K562 (cell line): ENCODE data around the gene CADM2. TPM values are rescaled to one million over a fixed set of nuclear protein-coding genes. Genes with fewer than 3 reads are reported as not detected.

ENCODE experiments used
- ATAC-seq: fragments of 200-7000 bp; cut with Tn5 transposase; 3 replicates; pipeline ENCODE4 v1.9.1; 2020; ENCODE audit warnings: moderate library complexity
- BruUV-seq: library from RNA; stranded (reverse); fragments of 400-500 nt; replicated peaks from 2 replicates; lab custom pipeline; 2021; lab: Mats Ljungman, UMichigan
- CTCF ChIA-PET: fragments of 300-600 bp; formaldehyde crosslinking; extraction: SDS; loops from one replicate; lab custom pipeline; 2021; ENCODE audit warnings: low intra/inter-chr PET ratio; lab: Yijun Ruan, JAX
- POLR2A ChIA-PET: fragments of 300-600, 350-650 bp; sonication (Branson Sonifier 250); formaldehyde crosslinking; extraction: SDS; loops from one replicate; lab custom pipeline; 2021; ENCODE audit warnings: antibody characterized with exemption, inconsistent platforms; lab: Yijun Ruan, JAX
- DNase-seq, 4 experiments: peaks; one replicate each; pipeline versions ENCODE4 v3.0.0 to v3.0.0-alpha.2; 2011 to 2018; ENCODE audit warnings: low spot score in 3 of 4, mixed read lengths in 3 of 4; ENCODE audit errors: extremely low read depth in 1 of 4
- FAIRE-seq: peaks from 2 replicates; lab custom pipeline; 2011; peaks lifted over from hg19 to GRCh38; lab: Jason Lieb, UNC
- H2AFZ ChIP-seq: 2 replicates; pipeline ENCODE4 v1.6.0; 2011; ENCODE audit warnings: low read depth, low read length, control low read depth, inconsistent platforms
- H3K27ac ChIP-seq: fragments of 200-600 bp; 3 replicates; pipeline ENCODE4 v1.8.0; 2011; ENCODE audit warnings: low read depth, mild to moderate bottlenecking, control low read depth, inconsistent platforms, low read length, moderate library complexity, mixed read lengths; ENCODE audit errors: extremely low read depth
- H3K27me3 ChIP-seq, 2 experiments: fragments of 300-600 bp in 1 of 2; 2 replicates in 1 of 2; 3 replicates in 1 of 2; pipeline versions ENCODE4 v1.6.0 to v1.8.0; 2011; ENCODE audit warnings: inconsistent platforms in 2 of 2, low read length in 2 of 2, mild to moderate bottlenecking in 1 of 2, mixed read lengths in 1 of 2, moderate library complexity in 1 of 2; ENCODE audit not compliant: control insufficient read depth in 2 of 2, insufficient read depth in 2 of 2
- H3K36me3 ChIP-seq: fragments of 300-600 bp; 3 replicates; pipeline ENCODE4 v1.8.0; 2011; ENCODE audit warnings: mild to moderate bottlenecking, low read length, inconsistent platforms; ENCODE audit not compliant: control insufficient read depth, insufficient read depth
- H3K4me1 ChIP-seq, 2 experiments: fragments of 200-600 bp in 1 of 2; replicated peaks in 1 of 2; 2 replicates in 1 of 2; 3 replicates in 1 of 2; pipeline versions ENCODE4 v1.5.1 to v1.8.0; 2011; ENCODE audit warnings: inconsistent platforms in 2 of 2, low read length in 2 of 2, mild to moderate bottlenecking in 1 of 2, mixed read lengths in 1 of 2, moderate library complexity in 1 of 2; ENCODE audit not compliant: control insufficient read depth in 2 of 2, insufficient read depth in 2 of 2
- H3K4me2 ChIP-seq: 2 replicates; pipeline ENCODE4 v1.6.1; 2011; ENCODE audit warnings: low read length, control low read depth, inconsistent platforms, mixed read lengths; ENCODE audit not compliant: insufficient read depth
- H3K4me3 ChIP-seq: fragments of 200-600 bp; sonication (generic), shearing (Covaris generic); 2 replicates; pipeline ENCODE4 v1.5.1; 2016; ENCODE audit warnings: control low read depth, inconsistent platforms
- H3K79me2 ChIP-seq: fragments of 200-600 bp; 3 replicates; pipeline ENCODE4 v1.8.0; 2011; ENCODE audit warnings: low read length, inconsistent platforms; ENCODE audit not compliant: control insufficient read depth, insufficient read depth
- H3K9ac ChIP-seq, 2 experiments: 2 replicates each; pipeline versions ENCODE4 v1.6.0 to v1.6.1; 2011; ENCODE audit warnings: low read depth in 2 of 2, low read length in 2 of 2, control low read depth in 1 of 2, inconsistent platforms in 1 of 2, mild to moderate bottlenecking in 1 of 2, mixed read lengths in 1 of 2; ENCODE audit not compliant: insufficient read depth in 1 of 2
- H3K9me1 ChIP-seq: one replicate; pipeline ENCODE4 v1.6.0; 2011; ENCODE audit warnings: inconsistent platforms, mild to moderate bottlenecking, low read length, moderate library complexity; ENCODE audit not compliant: control insufficient read depth, insufficient read depth
- H3K9me3 ChIP-seq: replicated peaks from 2 replicates; pipeline ENCODE4 v1.5.1; 2011; ENCODE audit warnings: low read depth, low read length, inconsistent platforms; ENCODE audit not compliant: control insufficient read depth, insufficient read depth
- H4K20me1 ChIP-seq: replicated peaks from 2 replicates; pipeline ENCODE4 v1.6.1; 2011; ENCODE audit warnings: low read length, inconsistent platforms, mixed read lengths; ENCODE audit not compliant: control insufficient read depth, insufficient read depth
- ARID1B ChIP-seq: fragments of 450-650 bp; IDR thresholded peaks from 2 replicates; pipeline ENCODE4 v1.6.1; 2016; ENCODE audit warnings: antibody characterized with exemption, mild to moderate bottlenecking, inconsistent platforms
- GTF2A2 ChIP-seq: IDR thresholded peaks from 2 replicates; pipeline ENCODE4 v1.6.1; 2016; ENCODE audit warnings: mild to moderate bottlenecking, missing genetic modification characterization, missing compliant biosample characterization
- NR2F6 ChIP-seq: fragments of 450-650 bp; formaldehyde crosslinking; IDR thresholded peaks from 2 replicates; pipeline ENCODE4 v1.4.0; 2020; ENCODE audit warnings: mild to moderate bottlenecking
- POU5F1 ChIP-seq: fragments of 150-350 bp; IDR thresholded peaks from 2 replicates; pipeline ENCODE4 v1.6.1; 2014; ENCODE audit warnings: borderline replicate concordance, low read length, low read depth, mild to moderate bottlenecking; ENCODE audit not compliant: partially characterized antibody
- SNIP1 ChIP-seq: fragments of 450-650 bp; IDR thresholded peaks from 2 replicates; pipeline ENCODE4 v1.7.1; 2017; ENCODE audit warnings: low read depth, mild to moderate bottlenecking
- STAT5A ChIP-seq: IDR thresholded peaks from 2 replicates; pipeline ENCODE4 v1.6.1; 2012; ENCODE audit warnings: low read length, inconsistent platforms, borderline replicate concordance
- TSHZ1 ChIP-seq: fragments of 250-450 bp; sonication (Bioruptor Pico); IDR thresholded peaks from 2 replicates; pipeline ENCODE4 v1.4.0; 2020; ENCODE audit warnings: mild to moderate bottlenecking, moderate library complexity
- ZSCAN32 ChIP-seq: fragments of 450-650 bp; formaldehyde crosslinking; IDR thresholded peaks from 2 replicates; pipeline ENCODE4 v1.4.0; 2020; ENCODE audit warnings: mild to moderate bottlenecking, moderate library complexity
- WGBS: fragments of 100-300 bp; shearing (Covaris generic); methylation state at CpG from one replicate; pipeline ENCODE4 v1.1.6; 2016; ENCODE audit warnings: low coverage, mixed read lengths; ENCODE audit not compliant: insufficient coverage; ENCODE audit errors: missing lambda C conversion rate; 5-methylcytosine and 5-hydroxymethylcytosine counted together
- in situ Hi-C: fragments of 300-500 bp; cut with MboI; formaldehyde crosslinking; loops from 4 replicates; pipeline ENCODE4 v1.15.0; 2018; ENCODE audit warnings: inconsistent platforms, mixed read lengths
- intact Hi-C: fragments of 100-400 bp; cut with micrococcal nuclease; formaldehyde crosslinking; loops from 2 replicates; pipeline ENCODE4 v1.14.2; 2022
- polyA plus RNA-seq, 8 experiments: library from polyadenylated mRNA; depleted of rRNA in 4 of 8; stranded (reverse) in 5 of 8; unstranded in 3 of 8; fragments of >200 nt; fragmentation: Nextera tagmentation in 2 of 8; fragmentation: Illumina TruSeq in 1 of 8; extraction: Ambion mirVana in 2 of 8; extraction: Trizol in 1 of 8; gene quantifications; 2 replicates each; pipeline versions ENCODE4 v1.2.1 to v1.2.3, GENCODE V29; 2011 to 2014; ENCODE audit warnings: inconsistent platforms in 1 of 8, missing spikeins in 1 of 8
- total RNA-seq, 7 experiments: library from RNA; depleted of rRNA in 6 of 7; stranded (reverse); fragments of >200 nt in 6 of 7; fragmentation: Illumina TruSeq in 2 of 7; extraction: Trizol in 2 of 7; gene quantifications; 2 replicates each; pipeline versions ENCODE4 v1.2.1 to v1.2.3, GENCODE V29; 2011 to 2021; ENCODE audit warnings: low replicate concordance in 1 of 7
- TF ChIP-seq, protein P1 (sequence below): fragments of 250-450 bp; sonication (Bioruptor Pico); IDR thresholded peaks from 2 replicates; pipeline ENCODE4 v1.8.0; 2022; ENCODE audit warnings: inconsistent platforms
- TF ChIP-seq, protein P2 (sequence below): fragments of 250-450 bp; sonication (Bioruptor Pico); IDR thresholded peaks from 2 replicates; pipeline ENCODE4 v1.4.0; 2020; ENCODE audit warnings: borderline replicate concordance
- TF ChIP-seq, protein P3 (sequence below): sonication (generic); formaldehyde crosslinking; IDR thresholded peaks from 2 replicates; pipeline ENCODE4 v1.4.0; 2020; ENCODE audit warnings: mild to moderate bottlenecking, missing genetic modification reagents

The CADM2 gene
- total and polyA plus RNA-seq, 9 of the 15 experiments (the other 6 are each of a cell fraction or from before 2014, with no cell fraction given), result 0.11 to 3.2 (median 0.95) TPM

DNA sequence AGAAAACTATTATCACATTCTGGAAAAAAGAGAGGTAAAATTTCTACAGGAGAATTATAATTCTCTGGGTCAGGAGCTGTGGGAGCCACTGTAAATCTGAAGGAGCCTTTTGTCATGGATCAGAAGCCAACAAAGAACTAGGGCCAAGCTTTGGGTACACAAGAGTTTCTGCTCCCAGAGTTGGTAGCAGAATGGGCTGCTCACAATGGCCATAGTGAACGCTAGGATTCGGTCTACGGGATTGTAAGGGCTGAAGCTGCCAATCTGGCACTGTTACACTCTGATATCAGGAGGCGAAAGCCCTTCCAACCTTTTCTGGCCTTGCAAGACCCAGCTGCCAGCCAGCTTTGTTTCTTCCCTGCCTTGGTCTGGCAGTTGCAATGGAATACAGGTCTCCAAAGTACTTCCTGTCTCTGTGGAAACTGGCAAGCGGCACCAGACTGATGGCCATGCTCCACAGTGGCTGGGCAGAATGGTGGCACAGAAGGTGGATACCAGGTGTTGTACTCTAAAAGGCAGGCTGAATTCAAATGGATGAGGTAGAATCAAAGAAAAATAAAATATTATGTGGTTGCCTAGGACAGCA is 831.7 kb downstream of the CADM2 start (continued):
- TF ChIP-seq GTF2A2, result no peak
- TF ChIP-seq, protein P1, sequence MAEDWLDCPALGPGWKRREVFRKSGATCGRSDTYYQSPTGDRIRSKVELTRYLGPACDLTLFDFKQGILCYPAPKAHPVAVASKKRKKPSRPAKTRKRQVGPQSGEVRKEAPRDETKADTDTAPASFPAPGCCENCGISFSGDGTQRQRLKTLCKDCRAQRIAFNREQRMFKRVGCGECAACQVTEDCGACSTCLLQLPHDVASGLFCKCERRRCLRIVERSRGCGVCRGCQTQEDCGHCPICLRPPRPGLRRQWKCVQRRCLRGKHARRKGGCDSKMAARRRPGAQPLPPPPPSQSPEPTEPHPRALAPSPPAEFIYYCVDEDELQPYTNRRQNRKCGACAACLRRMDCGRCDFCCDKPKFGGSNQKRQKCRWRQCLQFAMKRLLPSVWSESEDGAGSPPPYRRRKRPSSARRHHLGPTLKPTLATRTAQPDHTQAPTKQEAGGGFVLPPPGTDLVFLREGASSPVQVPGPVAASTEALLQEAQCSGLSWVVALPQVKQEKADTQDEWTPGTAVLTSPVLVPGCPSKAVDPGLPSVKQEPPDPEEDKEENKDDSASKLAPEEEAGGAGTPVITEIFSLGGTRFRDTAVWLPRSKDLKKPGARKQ (CRISPR knock-in tag), result no peak

DNA sequence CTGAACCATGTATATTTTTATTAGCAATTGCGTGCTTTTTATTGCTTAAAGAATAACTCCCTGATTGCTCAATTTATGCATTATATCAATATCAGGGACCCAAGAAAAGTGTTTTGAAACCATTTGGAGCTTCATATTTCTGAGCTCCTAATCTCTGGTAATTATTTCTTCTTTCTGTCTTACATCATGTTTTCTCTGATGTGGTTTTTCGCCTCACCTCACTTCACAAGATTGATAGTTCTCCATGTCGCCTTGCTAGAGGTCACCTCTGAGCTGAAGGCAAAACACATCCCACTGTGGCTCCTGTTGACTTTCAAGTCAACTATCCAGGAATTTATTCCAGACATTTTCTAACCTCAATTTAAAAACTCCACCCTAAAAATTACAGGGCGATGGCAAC is 837.4 kb downstream of the CADM2 start:
- Histone ChIP-seq H3K27me3 (no peaks in the 10 kb centered on the region), H3K9ac (no peak overlapping the region), H2AFZ (no peak overlapping the region), H3K4me1 (no peaks in the 10 kb centered on the region), H3K9me1 (no peaks in the 10 kb centered on the region), H3K36me3 (no peaks in the 10 kb centered on the region), H3K4me3 (no peak overlapping the region), H3K9me3 (no peaks in the 10 kb centered on the region), H3K4me2 (no peak overlapping the region), H4K20me1 (no peaks in the 10 kb centered on the region), H3K79me2 (no peaks in the 10 kb centered on the region), H3K27ac (no peak overlapping the region)
- ATAC-seq (no peak), DNase-seq (no peak), FAIRE-seq (no peak)
- CTCF ChIA-PET, result no interaction called here
- WGBS, result 0% methylated on average over 4 of the region's 4 CpGs
- no TSS peak for BruUV-seq
- in situ Hi-C loops, result no loop called here
- intact Hi-C loops, result no loop called here
- POLR2A ChIA-PET, result no interaction called here
- TF ChIP-seq SNIP1 (no peak), ZSCAN32 (CRISPR knock-in tag) (no peak), TSHZ1 (no peak), NR2F6 (CRISPR knock-in tag) (no peak), STAT5A (no peak), POU5F1 (no peak), ARID1B (no peak)
- TF ChIP-seq, protein P2, sequence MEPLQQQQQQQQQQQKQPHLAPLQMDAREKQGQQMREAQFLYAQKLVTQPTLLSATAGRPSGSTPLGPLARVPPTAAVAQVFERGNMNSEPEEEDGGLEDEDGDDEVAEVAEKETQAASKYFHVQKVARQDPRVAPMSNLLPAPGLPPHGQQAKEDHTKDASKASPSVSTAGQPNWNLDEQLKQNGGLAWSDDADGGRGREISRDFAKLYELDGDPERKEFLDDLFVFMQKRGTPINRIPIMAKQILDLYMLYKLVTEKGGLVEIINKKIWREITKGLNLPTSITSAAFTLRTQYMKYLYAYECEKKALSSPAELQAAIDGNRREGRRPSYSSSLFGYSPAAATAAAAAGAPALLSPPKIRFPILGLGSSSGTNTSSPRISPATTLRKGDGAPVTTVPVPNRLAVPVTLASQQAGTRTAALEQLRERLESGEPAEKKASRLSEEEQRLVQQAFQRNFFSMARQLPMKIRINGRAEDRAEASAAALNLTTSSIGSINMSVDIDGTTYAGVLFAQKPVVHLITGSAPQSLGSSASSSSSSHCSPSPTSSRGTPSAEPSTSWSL (CRISPR knock-in tag), result no peak
- TF ChIP-seq, protein P3, sequence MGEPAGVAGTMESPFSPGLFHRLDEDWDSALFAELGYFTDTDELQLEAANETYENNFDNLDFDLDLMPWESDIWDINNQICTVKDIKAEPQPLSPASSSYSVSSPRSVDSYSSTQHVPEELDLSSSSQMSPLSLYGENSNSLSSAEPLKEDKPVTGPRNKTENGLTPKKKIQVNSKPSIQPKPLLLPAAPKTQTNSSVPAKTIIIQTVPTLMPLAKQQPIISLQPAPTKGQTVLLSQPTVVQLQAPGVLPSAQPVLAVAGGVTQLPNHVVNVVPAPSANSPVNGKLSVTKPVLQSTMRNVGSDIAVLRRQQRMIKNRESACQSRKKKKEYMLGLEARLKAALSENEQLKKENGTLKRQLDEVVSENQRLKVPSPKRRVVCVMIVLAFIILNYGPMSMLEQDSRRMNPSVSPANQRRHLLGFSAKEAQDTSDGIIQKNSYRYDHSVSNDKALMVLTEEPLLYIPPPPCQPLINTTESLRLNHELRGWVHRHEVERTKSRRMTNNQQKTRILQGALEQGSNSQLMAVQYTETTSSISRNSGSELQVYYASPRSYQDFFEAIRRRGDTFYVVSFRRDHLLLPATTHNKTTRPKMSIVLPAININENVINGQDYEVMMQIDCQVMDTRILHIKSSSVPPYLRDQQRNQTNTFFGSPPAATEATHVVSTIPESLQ (CRISPR knock-in tag), result no peak
